ENCODE measurements around the gene DNASE2B.

The DNASE2B gene

DNA sequence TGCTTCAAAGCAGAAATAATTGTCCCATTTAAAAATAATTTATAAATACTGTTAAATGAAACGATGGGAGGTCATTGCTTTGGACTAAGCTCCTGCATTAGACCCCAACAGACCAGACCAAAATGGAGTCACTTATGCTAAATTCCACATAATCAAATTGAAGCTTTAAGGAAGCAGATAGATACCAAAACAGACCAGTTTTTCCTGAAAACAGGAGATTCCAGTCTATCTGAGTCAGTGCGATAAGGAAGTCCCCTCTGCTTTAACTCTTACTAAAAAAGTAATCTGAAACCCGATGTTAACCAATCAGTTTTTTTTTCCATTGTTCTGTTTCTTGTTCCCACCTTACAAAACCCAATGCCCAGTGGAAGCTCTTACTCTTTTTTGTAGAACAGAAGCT lies 16.2 kb upstream of the DNASE2B start:
- TF ChIP-seq, protein P1, sequence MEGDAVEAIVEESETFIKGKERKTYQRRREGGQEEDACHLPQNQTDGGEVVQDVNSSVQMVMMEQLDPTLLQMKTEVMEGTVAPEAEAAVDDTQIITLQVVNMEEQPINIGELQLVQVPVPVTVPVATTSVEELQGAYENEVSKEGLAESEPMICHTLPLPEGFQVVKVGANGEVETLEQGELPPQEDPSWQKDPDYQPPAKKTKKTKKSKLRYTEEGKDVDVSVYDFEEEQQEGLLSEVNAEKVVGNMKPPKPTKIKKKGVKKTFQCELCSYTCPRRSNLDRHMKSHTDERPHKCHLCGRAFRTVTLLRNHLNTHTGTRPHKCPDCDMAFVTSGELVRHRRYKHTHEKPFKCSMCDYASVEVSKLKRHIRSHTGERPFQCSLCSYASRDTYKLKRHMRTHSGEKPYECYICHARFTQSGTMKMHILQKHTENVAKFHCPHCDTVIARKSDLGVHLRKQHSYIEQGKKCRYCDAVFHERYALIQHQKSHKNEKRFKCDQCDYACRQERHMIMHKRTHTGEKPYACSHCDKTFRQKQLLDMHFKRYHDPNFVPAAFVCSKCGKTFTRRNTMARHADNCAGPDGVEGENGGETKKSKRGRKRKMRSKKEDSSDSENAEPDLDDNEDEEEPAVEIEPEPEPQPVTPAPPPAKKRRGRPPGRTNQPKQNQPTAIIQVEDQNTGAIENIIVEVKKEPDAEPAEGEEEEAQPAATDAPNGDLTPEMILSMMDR (IDR thresholded peaks at IDR 0.05; ENCODE audit: low read depth, low read length), result no peak
- no peak overlapping the region for H3K4me3 ChIP-seq (ENCODE audit: low read depth, low read length)

DNA sequence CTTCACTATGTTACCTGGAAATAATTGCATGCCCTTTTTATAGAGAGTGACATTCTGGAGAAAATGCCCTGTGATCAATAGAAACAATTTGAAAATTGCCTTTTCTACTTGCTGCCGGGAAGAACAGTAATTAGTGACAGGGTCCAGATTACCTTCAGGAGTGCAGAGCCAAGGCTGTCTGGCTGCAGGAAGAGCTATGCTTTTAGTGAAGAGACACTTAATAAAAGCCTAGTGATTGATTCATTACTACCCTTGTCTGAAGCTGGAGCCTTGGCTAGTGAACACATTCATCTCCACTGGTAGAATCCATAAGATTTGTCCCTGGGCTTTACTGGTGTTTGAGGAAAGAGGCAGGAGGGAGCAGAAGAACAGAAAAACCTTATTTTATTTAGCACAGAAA lies 12.9 kb upstream of the DNASE2B start:
- H3K4me3 ChIP-seq (ENCODE audit: low read depth, low read length), result no peak overlapping the region
- TF ChIP-seq, protein P1 (IDR thresholded peaks at IDR 0.05; ENCODE audit: low read depth, low read length), result no peak

GRCh38 chr1:84386716-84387479 lies 11.4 kb upstream of the DNASE2B start:
- TF ChIP-seq, protein P1 (IDR thresholded peaks at IDR 0.05; ENCODE audit: low read depth, low read length), result no peak
- no peak overlapping the region for H3K4me3 ChIP-seq (ENCODE audit: low read depth, low read length)

DNA sequence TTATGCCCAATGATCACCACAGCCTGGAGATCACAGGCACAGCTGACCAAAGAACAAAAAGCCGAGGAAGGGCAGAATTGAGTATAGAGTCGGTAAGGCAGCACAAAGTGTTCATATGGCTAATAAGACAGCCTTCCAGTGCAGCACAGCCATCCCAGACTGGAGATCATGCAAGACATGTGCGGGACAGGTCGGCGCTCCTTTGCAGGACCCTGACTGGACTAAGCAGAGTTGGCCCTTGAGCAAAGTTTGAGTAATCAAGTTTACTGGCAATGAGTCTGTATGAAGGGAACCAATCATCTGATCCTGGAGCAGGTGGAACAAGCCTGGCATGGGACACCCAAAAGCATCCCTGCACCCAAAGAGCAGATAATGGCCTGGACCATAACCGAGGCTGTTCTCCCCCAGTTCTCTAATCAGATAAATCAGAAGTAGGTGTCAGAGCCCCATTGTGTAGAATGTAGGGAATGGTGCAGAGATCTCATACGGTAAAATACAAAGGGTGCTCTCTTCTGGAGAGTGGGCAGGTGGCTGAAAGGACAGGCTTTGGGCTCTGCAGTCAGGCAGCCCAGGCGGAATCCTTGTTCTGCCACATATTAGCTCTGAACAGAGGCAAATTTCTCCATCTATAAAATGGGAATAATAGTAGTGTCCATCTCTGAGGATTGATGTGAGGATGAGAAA lies 10.7 kb upstream of the DNASE2B start:
- no peak overlapping the region for H3K4me3 ChIP-seq (ENCODE audit: low read depth, low read length)
- TF ChIP-seq, protein P1 (IDR thresholded peaks at IDR 0.05; ENCODE audit: low read depth, low read length), result no peak

DNA sequence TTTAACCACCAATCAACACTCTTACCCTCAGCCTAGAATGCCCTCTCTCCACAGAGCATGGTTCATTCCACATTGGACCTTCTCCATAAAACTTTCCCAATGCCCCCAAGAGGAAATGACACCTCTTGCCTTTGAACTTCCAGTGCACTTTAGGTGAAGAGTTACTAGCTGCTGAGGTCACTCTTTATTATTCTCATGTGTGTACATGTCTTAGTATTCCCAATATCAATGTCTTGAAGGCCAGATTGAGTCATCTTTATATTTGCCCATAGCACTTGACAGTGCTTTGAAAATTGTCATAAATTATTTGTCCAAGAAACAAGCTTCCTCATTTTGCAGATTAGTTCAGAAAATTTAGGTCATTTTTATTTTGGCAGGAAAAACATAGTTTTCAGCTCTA lies 8.1 kb upstream of the DNASE2B start:
- H3K4me3 ChIP-seq (ENCODE audit: low read depth, low read length), result no peak overlapping the region
- TF ChIP-seq, protein P1 (IDR thresholded peaks at IDR 0.05; ENCODE audit: low read depth, low read length), result no peak

GRCh38 chr1:84401156-84401555 lies 2.9 kb downstream of the DNASE2B start:
- no peak overlapping the region for H3K4me3 ChIP-seq (ENCODE audit: low read depth, low read length)
- TF ChIP-seq, protein P1 (IDR thresholded peaks at IDR 0.05; ENCODE audit: low read depth, low read length), result no peak

DNA sequence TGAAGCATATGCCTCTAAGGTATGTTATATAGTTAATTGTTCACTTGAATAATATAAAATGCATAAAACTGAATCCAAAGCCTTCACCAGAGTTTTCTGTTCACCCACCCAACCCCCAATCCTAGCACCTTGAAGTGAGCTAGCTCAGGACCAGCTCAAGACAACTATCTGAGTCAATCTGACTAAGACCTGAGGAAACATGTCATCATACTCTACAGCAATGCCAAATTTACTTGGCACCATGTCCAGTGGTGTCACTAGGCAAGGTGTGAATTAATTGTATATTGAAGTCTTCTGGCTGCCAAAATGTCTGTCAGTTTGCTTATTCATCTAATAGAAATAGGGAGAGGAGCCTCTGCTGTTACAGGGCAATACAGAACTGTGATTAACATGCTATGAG lies 3.8 kb downstream of the DNASE2B start:
- no peak overlapping the region for H3K4me3 ChIP-seq (ENCODE audit: low read depth, low read length)
- TF ChIP-seq, protein P1 (IDR thresholded peaks at IDR 0.05; ENCODE audit: low read depth, low read length), result no peak

Data from WI38 (cell line).